Measurements from ENCODE around the gene STXBP2.

Gene STXBP2

DNA sequence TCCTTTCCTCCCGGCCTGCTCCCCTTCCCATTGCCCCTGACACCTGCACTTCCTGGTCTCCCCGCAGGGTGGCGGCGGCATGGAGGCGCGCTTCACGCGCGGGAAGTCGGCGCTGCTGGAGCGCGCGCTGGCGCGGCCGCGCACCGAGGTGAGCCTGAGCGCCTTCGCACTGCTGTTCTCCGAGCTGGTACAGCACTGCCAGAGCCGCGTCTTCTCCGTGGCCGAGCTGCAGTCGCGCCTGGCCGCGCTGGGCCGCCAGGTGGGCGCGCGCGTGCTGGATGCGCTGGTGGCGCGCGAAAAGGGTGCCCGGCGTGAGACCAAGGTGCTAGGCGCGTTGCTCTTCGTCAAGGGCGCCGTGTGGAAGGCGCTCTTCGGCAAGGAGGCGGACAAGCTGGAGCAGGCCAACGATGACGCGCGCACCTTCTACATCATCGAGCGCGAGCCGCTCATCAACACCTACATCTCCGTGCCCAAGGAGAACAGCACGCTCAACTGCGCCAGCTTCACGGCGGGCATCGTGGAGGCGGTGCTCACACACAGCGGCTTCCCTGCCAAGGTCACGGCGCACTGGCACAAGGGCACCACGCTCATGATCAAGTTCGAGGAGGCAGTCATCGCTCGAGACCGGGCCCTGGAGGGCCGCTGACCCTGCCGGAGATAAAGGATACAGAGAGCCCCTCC, 45.4 kb downstream of the STXBP2 start:
- H3K4me3 ChIP-seq (ENCODE audit: low read length in 2 of 2): peak overlapping the region; percentile 2 to 97

GRCh38 chr19:7685546-7686445, 48.9 kb downstream of the STXBP2 start:
- no CpG with 5 or more reads among the region's 19 CpGs for WGBS, 2 donors (ENCODE audit: extremely low coverage in 2 of 2, insufficient read length in 2 of 2, insufficient replicate concordance in 1 of 2)
- Histone ChIP-seq H2BK120ac (ENCODE audit: low read depth, low read length) (peak overlapping the region; percentile 72), H3K27ac (replicated peaks; ENCODE audit: low read length) (no peak overlapping the region), H3K27me3 (ENCODE audit: control insufficient read depth in 3 of 3, insufficient read depth in 3 of 3, low read depth in 1 of 3, low read length in 3 of 3) (no peaks in the 10 kb centered on the region), H3K9ac (ENCODE audit: low read depth, low read length, poor library complexity) (no peak overlapping the region), H2AK5ac (ENCODE audit: low read depth, low read length) (peak overlapping the region; percentile 37), H4K91ac (ENCODE audit: low read depth, low read length, poor library complexity) (no peak overlapping the region), H3K18ac (ENCODE audit: low read length) (no peak overlapping the region), H2AFZ (ENCODE audit: low read length) (no peak overlapping the region), H3K4me2 (ENCODE audit: insufficient read depth, low read length, poor library complexity, severe bottlenecking) (no peak overlapping the region), H3K4me3 (ENCODE audit: low read length in 2 of 2) (no peak overlapping the region), H3K4me1 (ENCODE audit: control insufficient read depth in 2 of 2, insufficient read depth in 1 of 2, low read depth in 1 of 2, low read length in 2 of 2) (peaks cover 6 to 7% of the 10 kb centered on the region in 2 donors), H3K23ac (ENCODE audit: low read depth, low read length, poor library complexity) (peak overlapping the region; percentile 89), H2BK5ac (ENCODE audit: low read length) (no peak overlapping the region), H3K79me1 (ENCODE audit: low read depth, low read length) (peaks cover 16% of the 10 kb centered on the region), H3K4ac (ENCODE audit: low read length) (no peak overlapping the region), H4K8ac (ENCODE audit: low read depth, low read length) (no peak overlapping the region), H3K36me3 (replicated peaks in 1 of 2; ENCODE audit: control insufficient read depth in 2 of 2, insufficient read depth in 2 of 2, low read length in 2 of 2) (peaks cover 16 to 21% of the 10 kb centered on the region in 2 donors), H3K9me3 (replicated peaks in 1 of 2; ENCODE audit: control insufficient read depth in 2 of 2, insufficient read depth in 1 of 2, low read depth in 1 of 2, low read length in 2 of 2) (peaks cover 0 to 3% of the 10 kb centered on the region in 2 donors), H2BK12ac (ENCODE audit: low read length) (no peak overlapping the region), H3K14ac (ENCODE audit: low read length) (peak overlapping the region; percentile 38), H2BK15ac (ENCODE audit: low read length) (no peak overlapping the region)
- no peak for DNase-seq (ENCODE audit: low spot score)

More for the DNA sequence above, 45.4 kb downstream of the STXBP2 start:
- H3K79me1 ChIP-seq (ENCODE audit: low read depth, low read length): peaks cover 17% of the 10 kb centered on the region
- no peaks in the 10 kb centered on the region for H3K9me3 ChIP-seq (replicated peaks in 1 of 2; ENCODE audit: control insufficient read depth in 2 of 2, insufficient read depth in 1 of 2, low read depth in 1 of 2, low read length in 2 of 2)
- DNase-seq (ENCODE audit: low spot score): no peak
- no peak overlapping the region for H3K27ac ChIP-seq (replicated peaks; ENCODE audit: low read length)
- peak overlapping the region; percentile 77 for H3K9ac ChIP-seq (ENCODE audit: low read depth, low read length, poor library complexity)
- H2BK5ac ChIP-seq (ENCODE audit: low read length): peak overlapping the region; percentile 48
- whole genome bisulfite sequencing, 2 donors (ENCODE audit: extremely low coverage in 2 of 2, insufficient read length in 2 of 2, insufficient replicate concordance in 1 of 2): no CpG with 5 or more reads among the region's 74 CpGs
- peaks cover 0 to 11% (median 7%) of the 10 kb centered on the region in 3 experiments for H3K27me3 ChIP-seq (ENCODE audit: control insufficient read depth in 3 of 3, insufficient read depth in 3 of 3, low read depth in 1 of 3, low read length in 3 of 3)
- peak overlapping the region; percentile 83 for H3K23ac ChIP-seq (ENCODE audit: low read depth, low read length, poor library complexity)
- H2AK5ac ChIP-seq (ENCODE audit: low read depth, low read length): peak overlapping the region; percentile 60
- H4K8ac ChIP-seq (ENCODE audit: low read depth, low read length): no peak overlapping the region
- peaks cover 9 to 10% of the 10 kb centered on the region in 2 donors for H3K4me1 ChIP-seq (ENCODE audit: control insufficient read depth in 2 of 2, insufficient read depth in 1 of 2, low read depth in 1 of 2, low read length in 2 of 2)
- H3K18ac ChIP-seq (ENCODE audit: low read length): peak overlapping the region; percentile 64
- H3K4me2 ChIP-seq (ENCODE audit: insufficient read depth, low read length, poor library complexity, severe bottlenecking): peak overlapping the region; percentile 92
- peak overlapping the region; percentile 56 for H3K14ac ChIP-seq (ENCODE audit: low read length)
- H2AFZ ChIP-seq (ENCODE audit: low read length): no peak overlapping the region
- no peak overlapping the region for H4K91ac ChIP-seq (ENCODE audit: low read depth, low read length, poor library complexity)
- peak overlapping the region; percentile 58 for H2BK15ac ChIP-seq (ENCODE audit: low read length)
- H3K36me3 ChIP-seq (replicated peaks in 1 of 2; ENCODE audit: control insufficient read depth in 2 of 2, insufficient read depth in 2 of 2, low read length in 2 of 2): peaks cover 16 to 21% of the 10 kb centered on the region in 2 donors
- peak overlapping the region; percentile 91 for H2BK120ac ChIP-seq (ENCODE audit: low read depth, low read length)
- peak overlapping the region; percentile 58 for H2BK12ac ChIP-seq (ENCODE audit: low read length)
- no peak overlapping the region for H3K4ac ChIP-seq (ENCODE audit: low read length)

DNA sequence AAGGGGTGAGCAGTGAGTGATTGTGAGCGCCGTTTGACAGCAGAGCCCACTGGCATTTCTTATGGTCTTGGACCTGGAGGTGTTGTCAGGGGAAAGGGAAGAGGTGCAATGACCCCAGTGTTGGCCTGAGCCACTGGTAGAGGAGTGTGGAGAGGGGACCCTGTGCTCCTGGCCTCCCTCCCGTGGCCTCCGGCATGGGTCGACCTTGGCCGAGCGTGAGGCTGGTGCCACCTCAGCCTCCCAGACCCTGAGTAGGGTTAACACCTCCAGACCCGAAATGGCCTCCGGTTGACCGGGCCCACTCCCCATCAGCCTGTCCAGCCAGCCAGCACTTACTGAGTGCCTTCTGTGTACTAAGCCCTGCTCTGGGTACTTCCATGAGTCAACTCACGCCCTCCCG, 50.3 kb downstream of the STXBP2 start:
- no CpG with 5 or more reads among the region's 12 CpGs for WGBS, 2 donors (ENCODE audit: extremely low coverage in 2 of 2, insufficient read length in 2 of 2, insufficient replicate concordance in 1 of 2)
- H4K91ac ChIP-seq (ENCODE audit: low read depth, low read length, poor library complexity): no peak overlapping the region
- H3K9ac ChIP-seq (ENCODE audit: low read depth, low read length, poor library complexity): no peak overlapping the region
- H4K8ac ChIP-seq (ENCODE audit: low read depth, low read length): no peak overlapping the region
- DNase-seq (ENCODE audit: low spot score): no peak
- H2BK5ac ChIP-seq (ENCODE audit: low read length): no peak overlapping the region
- H3K27ac ChIP-seq (replicated peaks; ENCODE audit: low read length): no peak overlapping the region
- no peak overlapping the region for H3K14ac ChIP-seq (ENCODE audit: low read length)
- no peak overlapping the region for H2AFZ ChIP-seq (ENCODE audit: low read length)
- no peak overlapping the region for H3K4me3 ChIP-seq (ENCODE audit: low read length in 2 of 2)
- H2BK15ac ChIP-seq (ENCODE audit: low read length): no peak overlapping the region
- H3K36me3 ChIP-seq (replicated peaks in 1 of 2; ENCODE audit: control insufficient read depth in 2 of 2, insufficient read depth in 2 of 2, low read length in 2 of 2): peaks cover 16 to 17% of the 10 kb centered on the region in 2 donors
- H2BK120ac ChIP-seq (ENCODE audit: low read depth, low read length): no peak overlapping the region
- no peak overlapping the region for H2BK12ac ChIP-seq (ENCODE audit: low read length)
- H3K27me3 ChIP-seq (ENCODE audit: control insufficient read depth in 3 of 3, insufficient read depth in 3 of 3, low read depth in 1 of 3, low read length in 3 of 3): peaks cover 0 to 1% (median 0%) of the 10 kb centered on the region in 3 experiments
- H3K23ac ChIP-seq (ENCODE audit: low read depth, low read length, poor library complexity): no peak overlapping the region
- H3K4ac ChIP-seq (ENCODE audit: low read length): no peak overlapping the region
- peaks cover 0 to 12% of the 10 kb centered on the region in 2 donors for H3K9me3 ChIP-seq (replicated peaks in 1 of 2; ENCODE audit: control insufficient read depth in 2 of 2, insufficient read depth in 1 of 2, low read depth in 1 of 2, low read length in 2 of 2)
- no peak overlapping the region for H3K4me2 ChIP-seq (ENCODE audit: insufficient read depth, low read length, poor library complexity, severe bottlenecking)
- H3K79me1 ChIP-seq (ENCODE audit: low read depth, low read length): peaks cover 9% of the 10 kb centered on the region
- peaks cover 0 to 2% of the 10 kb centered on the region in 2 donors for H3K4me1 ChIP-seq (ENCODE audit: control insufficient read depth in 2 of 2, insufficient read depth in 1 of 2, low read depth in 1 of 2, low read length in 2 of 2)
- H3K18ac ChIP-seq (ENCODE audit: low read length): no peak overlapping the region
- H2AK5ac ChIP-seq (ENCODE audit: low read depth, low read length): peak overlapping the region; percentile 35

DNA sequence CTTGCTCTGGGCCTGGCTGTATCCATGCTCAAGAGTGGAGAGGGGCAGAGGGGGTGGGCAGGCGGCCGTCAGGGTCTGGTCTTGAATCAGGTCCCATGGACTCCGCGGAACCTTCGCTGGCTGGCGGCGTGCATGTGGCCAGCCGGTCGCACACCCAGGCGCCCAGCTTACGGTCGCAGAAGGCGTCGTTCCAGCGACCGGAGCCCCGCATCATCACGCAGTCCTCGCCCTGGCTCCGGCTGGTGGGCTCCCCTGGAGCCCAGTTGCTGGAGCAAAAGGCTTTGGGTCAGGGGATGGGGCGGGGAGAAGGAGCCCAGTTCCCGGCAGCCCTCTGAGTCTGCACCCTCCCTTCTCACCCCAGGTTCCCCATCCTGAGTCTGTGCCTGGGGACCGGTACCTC, 52.3 kb downstream of the STXBP2 start:
- Histone ChIP-seq H3K27me3 (ENCODE audit: control insufficient read depth in 3 of 3, insufficient read depth in 3 of 3, low read depth in 1 of 3, low read length in 3 of 3) (peaks cover 0 to 1% (median 0%) of the 10 kb centered on the region in 3 experiments), H3K4ac (ENCODE audit: low read length) (no peak overlapping the region), H4K91ac (ENCODE audit: low read depth, low read length, poor library complexity) (no peak overlapping the region), H2AK5ac (ENCODE audit: low read depth, low read length) (no peak overlapping the region), H3K4me3 (ENCODE audit: low read length in 2 of 2) (peak overlapping the region in 1 of 2 donors; percentile 27), H2BK120ac (ENCODE audit: low read depth, low read length) (no peak overlapping the region), H3K4me1 (ENCODE audit: control insufficient read depth in 2 of 2, insufficient read depth in 1 of 2, low read depth in 1 of 2, low read length in 2 of 2) (peaks cover 0 to 2% of the 10 kb centered on the region in 2 donors), H2BK15ac (ENCODE audit: low read length) (no peak overlapping the region), H3K9me3 (replicated peaks in 1 of 2; ENCODE audit: control insufficient read depth in 2 of 2, insufficient read depth in 1 of 2, low read depth in 1 of 2, low read length in 2 of 2) (peaks cover 0 to 15% of the 10 kb centered on the region in 2 donors), H3K27ac (replicated peaks; ENCODE audit: low read length) (no peak overlapping the region), H3K79me1 (ENCODE audit: low read depth, low read length) (peaks cover 3% of the 10 kb centered on the region), H2BK5ac (ENCODE audit: low read length) (no peak overlapping the region), H2BK12ac (ENCODE audit: low read length) (no peak overlapping the region), H3K4me2 (ENCODE audit: insufficient read depth, low read length, poor library complexity, severe bottlenecking) (no peak overlapping the region), H3K36me3 (replicated peaks in 1 of 2; ENCODE audit: control insufficient read depth in 2 of 2, insufficient read depth in 2 of 2, low read length in 2 of 2) (peaks cover 0 to 3% of the 10 kb centered on the region in 2 donors), H3K18ac (ENCODE audit: low read length) (no peak overlapping the region), H4K8ac (ENCODE audit: low read depth, low read length) (peak overlapping the region; percentile 3), H2AFZ (ENCODE audit: low read length) (no peak overlapping the region), H3K9ac (ENCODE audit: low read depth, low read length, poor library complexity) (no peak overlapping the region), H3K14ac (ENCODE audit: low read length) (no peak overlapping the region), H3K23ac (ENCODE audit: low read depth, low read length, poor library complexity) (no peak overlapping the region)
- DNase-seq (ENCODE audit: low spot score): no peak
- WGBS, 2 donors (ENCODE audit: extremely low coverage in 2 of 2, insufficient read length in 2 of 2, insufficient replicate concordance in 1 of 2): no CpG with 5 or more reads among the region's 23 CpGs
